ENCODE data around the gene RIPK4. TPM values are rescaled to one million over a fixed set of nuclear protein-coding genes. Genes with fewer than 3 reads are reported as not detected.
"Not testable (repeated sequence)": the region's sequence is repeated elsewhere in the genome, so short reads cannot be mapped to it uniquely, and the experiment has no call there.

RIPK4 gene
- total RNA-seq, 1 experiment from 2014 or later: 20.1 TPM

- Mint-ChIP-seq H3K36me3 (no peaks in the 10 kb centered on the region), H3K27me3 (ENCODE audit: low read depth) (peaks cover 3% of the 10 kb centered on the region; the same call in 1 of the 2 replicates), H3K9me3 (peaks cover 3% of the 10 kb centered on the region; the same call in 1 of the 2 replicates), H3K4me1 (peaks cover 41% of the 10 kb centered on the region), H3K27ac (no peak overlapping the region), H3K4me3 (no peak overlapping the region)
- TF ChIP-seq, protein P1, sequence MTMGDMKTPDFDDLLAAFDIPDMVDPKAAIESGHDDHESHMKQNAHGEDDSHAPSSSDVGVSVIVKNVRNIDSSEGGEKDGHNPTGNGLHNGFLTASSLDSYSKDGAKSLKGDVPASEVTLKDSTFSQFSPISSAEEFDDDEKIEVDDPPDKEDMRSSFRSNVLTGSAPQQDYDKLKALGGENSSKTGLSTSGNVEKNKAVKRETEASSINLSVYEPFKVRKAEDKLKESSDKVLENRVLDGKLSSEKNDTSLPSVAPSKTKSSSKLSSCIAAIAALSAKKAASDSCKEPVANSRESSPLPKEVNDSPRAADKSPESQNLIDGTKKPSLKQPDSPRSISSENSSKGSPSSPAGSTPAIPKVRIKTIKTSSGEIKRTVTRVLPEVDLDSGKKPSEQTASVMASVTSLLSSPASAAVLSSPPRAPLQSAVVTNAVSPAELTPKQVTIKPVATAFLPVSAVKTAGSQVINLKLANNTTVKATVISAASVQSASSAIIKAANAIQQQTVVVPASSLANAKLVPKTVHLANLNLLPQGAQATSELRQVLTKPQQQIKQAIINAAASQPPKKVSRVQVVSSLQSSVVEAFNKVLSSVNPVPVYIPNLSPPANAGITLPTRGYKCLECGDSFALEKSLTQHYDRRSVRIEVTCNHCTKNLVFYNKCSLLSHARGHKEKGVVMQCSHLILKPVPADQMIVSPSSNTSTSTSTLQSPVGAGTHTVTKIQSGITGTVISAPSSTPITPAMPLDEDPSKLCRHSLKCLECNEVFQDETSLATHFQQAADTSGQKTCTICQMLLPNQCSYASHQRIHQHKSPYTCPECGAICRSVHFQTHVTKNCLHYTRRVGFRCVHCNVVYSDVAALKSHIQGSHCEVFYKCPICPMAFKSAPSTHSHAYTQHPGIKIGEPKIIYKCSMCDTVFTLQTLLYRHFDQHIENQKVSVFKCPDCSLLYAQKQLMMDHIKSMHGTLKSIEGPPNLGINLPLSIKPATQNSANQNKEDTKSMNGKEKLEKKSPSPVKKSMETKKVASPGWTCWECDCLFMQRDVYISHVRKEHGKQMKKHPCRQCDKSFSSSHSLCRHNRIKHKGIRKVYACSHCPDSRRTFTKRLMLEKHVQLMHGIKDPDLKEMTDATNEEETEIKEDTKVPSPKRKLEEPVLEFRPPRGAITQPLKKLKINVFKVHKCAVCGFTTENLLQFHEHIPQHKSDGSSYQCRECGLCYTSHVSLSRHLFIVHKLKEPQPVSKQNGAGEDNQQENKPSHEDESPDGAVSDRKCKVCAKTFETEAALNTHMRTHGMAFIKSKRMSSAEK (CRISPR knock-in tag; IDR thresholded peaks at IDR 0.05; ENCODE audit: borderline replicate concordance): no peak
- TF ChIP-seq ZSCAN18 (CRISPR knock-in tag; IDR thresholded peaks at IDR 0.05): no peak
- no peak for TF ChIP-seq ZNF416 (CRISPR knock-in tag; IDR thresholded peaks at IDR 0.05)
- TF ChIP-seq, protein P2, sequence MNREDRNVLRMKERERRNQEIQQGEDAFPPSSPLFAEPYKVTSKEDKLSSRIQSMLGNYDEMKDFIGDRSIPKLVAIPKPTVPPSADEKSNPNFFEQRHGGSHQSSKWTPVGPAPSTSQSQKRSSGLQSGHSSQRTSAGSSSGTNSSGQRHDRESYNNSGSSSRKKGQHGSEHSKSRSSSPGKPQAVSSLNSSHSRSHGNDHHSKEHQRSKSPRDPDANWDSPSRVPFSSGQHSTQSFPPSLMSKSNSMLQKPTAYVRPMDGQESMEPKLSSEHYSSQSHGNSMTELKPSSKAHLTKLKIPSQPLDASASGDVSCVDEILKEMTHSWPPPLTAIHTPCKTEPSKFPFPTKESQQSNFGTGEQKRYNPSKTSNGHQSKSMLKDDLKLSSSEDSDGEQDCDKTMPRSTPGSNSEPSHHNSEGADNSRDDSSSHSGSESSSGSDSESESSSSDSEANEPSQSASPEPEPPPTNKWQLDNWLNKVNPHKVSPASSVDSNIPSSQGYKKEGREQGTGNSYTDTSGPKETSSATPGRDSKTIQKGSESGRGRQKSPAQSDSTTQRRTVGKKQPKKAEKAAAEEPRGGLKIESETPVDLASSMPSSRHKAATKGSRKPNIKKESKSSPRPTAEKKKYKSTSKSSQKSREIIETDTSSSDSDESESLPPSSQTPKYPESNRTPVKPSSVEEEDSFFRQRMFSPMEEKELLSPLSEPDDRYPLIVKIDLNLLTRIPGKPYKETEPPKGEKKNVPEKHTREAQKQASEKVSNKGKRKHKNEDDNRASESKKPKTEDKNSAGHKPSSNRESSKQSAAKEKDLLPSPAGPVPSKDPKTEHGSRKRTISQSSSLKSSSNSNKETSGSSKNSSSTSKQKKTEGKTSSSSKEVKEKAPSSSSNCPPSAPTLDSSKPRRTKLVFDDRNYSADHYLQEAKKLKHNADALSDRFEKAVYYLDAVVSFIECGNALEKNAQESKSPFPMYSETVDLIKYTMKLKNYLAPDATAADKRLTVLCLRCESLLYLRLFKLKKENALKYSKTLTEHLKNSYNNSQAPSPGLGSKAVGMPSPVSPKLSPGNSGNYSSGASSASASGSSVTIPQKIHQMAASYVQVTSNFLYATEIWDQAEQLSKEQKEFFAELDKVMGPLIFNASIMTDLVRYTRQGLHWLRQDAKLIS (CRISPR knock-in tag; IDR thresholded peaks at IDR 0.05; ENCODE audit: borderline replicate concordance): no peak
- DNase-seq (ENCODE audit: low spot score) (no peak), ATAC-seq (no peak)
- ChIA-PET CTCF (interaction anchor here (0.8 kb wide), 1 partner anchor 105 kb away, joined by 4 read pairs; no protein-coding TSS in a partner anchor), POLR2A (no interaction called here)
Measured at GRCh38 chr21:41717573-41718330, 49.1 kb downstream of the RIPK4 start.

GRCh38 chr21:41716751-41717150 is 50.1 kb downstream of the RIPK4 start:
- ChIA-PET POLR2A (no interaction called here), CTCF (interaction anchor here (1.0 to 2.3 kb wide), 2 partner anchors 60 to 104 kb away, joined by 4 to 14 read pairs; no protein-coding TSS in a partner anchor)
- ATAC-seq (no peak), DNase-seq (ENCODE audit: low spot score) (no peak)
- no peak overlapping the region for H3K4me3 Mint-ChIP-seq
- no peaks in the 10 kb centered on the region for H3K36me3 Mint-ChIP-seq
- H3K27ac Mint-ChIP-seq: no peak overlapping the region
- no peaks in the 10 kb centered on the region; the same call in 1 of the 2 replicates for H3K27me3 Mint-ChIP-seq (ENCODE audit: low read depth)
- peaks cover 3% of the 10 kb centered on the region; the same call in 1 of the 2 replicates for H3K9me3 Mint-ChIP-seq
- peaks cover 44% of the 10 kb centered on the region for H3K4me1 Mint-ChIP-seq
- TF ChIP-seq FOXP1 (CRISPR knock-in tag; IDR thresholded peaks at IDR 0.05; ENCODE audit: borderline replicate concordance) (no peak), CBFB (CRISPR knock-in tag; IDR thresholded peaks at IDR 0.05; ENCODE audit: low read depth) (no peak)

GRCh38 chr21:41715649-41716281 is 51.1 kb downstream of the RIPK4 start:
- ChIA-PET CTCF (interaction anchor here (0.6 to 2.3 kb wide), 4 partner anchors 61 to 356 kb away, joined by 3 to 14 read pairs (median 6); no protein-coding TSS in a partner anchor), POLR2A (no interaction called here)
- no peak for ATAC-seq
- TF ChIP-seq, protein P3, sequence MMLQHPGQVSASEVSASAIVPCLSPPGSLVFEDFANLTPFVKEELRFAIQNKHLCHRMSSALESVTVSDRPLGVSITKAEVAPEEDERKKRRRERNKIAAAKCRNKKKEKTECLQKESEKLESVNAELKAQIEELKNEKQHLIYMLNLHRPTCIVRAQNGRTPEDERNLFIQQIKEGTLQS (CRISPR knock-in tag; conservative IDR thresholded peaks at IDR 0.05): no peak
- TF ChIP-seq GABPB1 (CRISPR knock-in tag; IDR thresholded peaks at IDR 0.05) (0 out of 2 replicates have a peak, but pooled peaks have one; percentile 14), ATF1 (CRISPR knock-in tag; IDR thresholded peaks at IDR 0.05) (no peak)
- Mint-ChIP-seq H3K4me1 (peaks cover 42% of the 10 kb centered on the region), H3K9me3 (peaks cover 3% of the 10 kb centered on the region; the same call in 1 of the 2 replicates), H3K4me3 (no peak overlapping the region), H3K27ac (no peak overlapping the region), H3K27me3 (ENCODE audit: low read depth) (peaks cover 6% of the 10 kb centered on the region), H3K36me3 (no peaks in the 10 kb centered on the region)
- DNase-seq (ENCODE audit: low spot score): no peak

DNA sequence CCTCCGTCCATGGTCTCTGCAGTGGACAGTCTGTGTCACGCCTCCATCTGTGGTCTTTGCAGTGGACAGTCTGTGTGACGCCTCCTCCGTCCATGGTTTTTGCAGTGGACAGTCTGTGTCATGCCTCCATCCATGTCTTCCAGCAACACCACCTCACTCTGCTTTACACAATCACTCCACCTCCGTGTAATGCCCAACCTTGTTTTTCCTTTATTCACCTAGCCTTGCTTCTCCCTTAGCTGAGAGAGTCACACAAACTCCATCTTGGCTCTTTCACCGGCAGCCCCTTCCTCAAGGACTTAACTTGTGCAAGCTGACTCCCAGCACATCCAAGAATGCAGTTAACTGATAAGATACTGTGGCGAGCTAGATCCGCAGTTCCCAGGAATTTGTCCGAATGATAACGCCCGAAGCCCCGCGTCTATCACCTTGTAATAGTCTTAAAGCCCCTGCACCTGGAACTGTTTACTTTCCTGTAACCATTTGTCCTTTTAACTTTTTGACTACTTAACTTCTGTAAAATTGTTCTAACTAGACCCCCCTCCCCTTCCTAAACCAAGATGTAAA is 52.5 kb downstream of the RIPK4 start:
- CTCF ChIA-PET: interaction anchor here (2.3 kb wide), 2 partner anchors 64 to 102 kb away, joined by 7 to 14 read pairs; no protein-coding TSS in a partner anchor
- ATAC-seq; DNase-seq (ENCODE audit: low spot score); H3K36me3 Mint-ChIP-seq; H3K9me3 Mint-ChIP-seq; H3K4me3 Mint-ChIP-seq; POLR2A ChIA-PET; H3K27me3 Mint-ChIP-seq (ENCODE audit: low read depth); H3K27ac Mint-ChIP-seq: not testable (repeated sequence)
- peaks cover 39% of the 10 kb centered on the region for H3K4me1 Mint-ChIP-seq
